ENCODE results near the gene CTTNBP2. TPM values are rescaled to one million over a fixed set of nuclear protein-coding genes. Genes with fewer than 3 reads are reported as not detected.

The CTTNBP2 gene
- total RNA-seq, 4 donors from 2014 or later, result 13.8 to 19.4 (median 17.6) TPM

GRCh38 chr7:117894037-117894436 is 20.8 kb upstream of the CTTNBP2 start:
- no peaks in the 10 kb centered on the region for H3K9me3 ChIP-seq
- no peak overlapping the region for H3K4me3 ChIP-seq (replicated peaks in 1 of 3)
- DNase-seq, result no peak
- intact Hi-C loops (cut with DNase I), result no loop called here
- no peak overlapping the region for H3K27ac ChIP-seq
- no peaks in the 10 kb centered on the region for H3K27me3 ChIP-seq
- peaks cover 15 to 25% of the 10 kb centered on the region in 2 donors for H3K4me1 ChIP-seq
- WGBS, 2 donors, result 31 to 43% methylated on average over 1 of the region's 1 CpG
- TF ChIP-seq, protein P1, sequence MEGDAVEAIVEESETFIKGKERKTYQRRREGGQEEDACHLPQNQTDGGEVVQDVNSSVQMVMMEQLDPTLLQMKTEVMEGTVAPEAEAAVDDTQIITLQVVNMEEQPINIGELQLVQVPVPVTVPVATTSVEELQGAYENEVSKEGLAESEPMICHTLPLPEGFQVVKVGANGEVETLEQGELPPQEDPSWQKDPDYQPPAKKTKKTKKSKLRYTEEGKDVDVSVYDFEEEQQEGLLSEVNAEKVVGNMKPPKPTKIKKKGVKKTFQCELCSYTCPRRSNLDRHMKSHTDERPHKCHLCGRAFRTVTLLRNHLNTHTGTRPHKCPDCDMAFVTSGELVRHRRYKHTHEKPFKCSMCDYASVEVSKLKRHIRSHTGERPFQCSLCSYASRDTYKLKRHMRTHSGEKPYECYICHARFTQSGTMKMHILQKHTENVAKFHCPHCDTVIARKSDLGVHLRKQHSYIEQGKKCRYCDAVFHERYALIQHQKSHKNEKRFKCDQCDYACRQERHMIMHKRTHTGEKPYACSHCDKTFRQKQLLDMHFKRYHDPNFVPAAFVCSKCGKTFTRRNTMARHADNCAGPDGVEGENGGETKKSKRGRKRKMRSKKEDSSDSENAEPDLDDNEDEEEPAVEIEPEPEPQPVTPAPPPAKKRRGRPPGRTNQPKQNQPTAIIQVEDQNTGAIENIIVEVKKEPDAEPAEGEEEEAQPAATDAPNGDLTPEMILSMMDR (IDR thresholded peaks at IDR 0.05), result no peak
- TF ChIP-seq POLR2A (IDR thresholded peaks at IDR 0.05), result no peak
- H3K36me3 ChIP-seq, result no peaks in the 10 kb centered on the region

- no peak overlapping the region for H3K4me3 ChIP-seq (replicated peaks in 1 of 3)
- intact Hi-C loops (cut with DNase I), result no loop called here
- DNase-seq, result no peak
- no peaks in the 10 kb centered on the region for H3K9me3 ChIP-seq
- H3K36me3 ChIP-seq, result no peaks in the 10 kb centered on the region
- TF ChIP-seq, protein P1 (IDR thresholded peaks at IDR 0.05), result no peak
- TF ChIP-seq POLR2A (IDR thresholded peaks at IDR 0.05), result no peak
- peak overlapping the region in 1 of 3 donors; percentile 64 for H3K27ac ChIP-seq
- 96 to 98% methylated on average over 2 of the region's 2 CpGs for WGBS, 2 donors
- H3K27me3 ChIP-seq, result no peaks in the 10 kb centered on the region
- peaks cover 15 to 25% of the 10 kb centered on the region in 2 donors for H3K4me1 ChIP-seq
Measured at GRCh38 chr7:117892821-117893220, 19.6 kb upstream of the CTTNBP2 start.

DNA sequence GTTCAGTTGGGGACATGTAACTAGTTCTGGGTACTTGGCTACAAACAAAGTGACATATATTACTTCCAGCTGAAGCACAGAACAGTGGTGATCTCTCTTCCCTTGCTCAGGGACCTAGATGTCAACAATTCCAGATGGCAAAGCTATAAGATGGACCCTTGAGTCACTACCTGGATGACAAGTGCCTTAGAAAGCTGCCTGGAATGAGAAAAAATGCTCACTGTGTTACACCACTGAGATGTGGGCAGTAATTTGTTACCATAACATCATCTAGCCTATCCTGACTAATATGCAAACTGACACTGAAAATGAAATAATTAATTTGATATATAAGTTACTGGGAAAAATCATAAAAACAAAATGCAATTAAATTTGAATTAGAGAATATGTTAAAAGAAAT is 16.4 kb upstream of the CTTNBP2 start:
- intact Hi-C loops (cut with DNase I), result no loop called here
- no peaks in the 10 kb centered on the region for H3K27me3 ChIP-seq
- H3K36me3 ChIP-seq, result no peaks in the 10 kb centered on the region
- H3K9me3 ChIP-seq, result no peaks in the 10 kb centered on the region
- H3K4me3 ChIP-seq (replicated peaks in 1 of 3), result no peak overlapping the region
- H3K4me1 ChIP-seq, result peaks cover 13 to 23% of the 10 kb centered on the region in 2 donors
- no peak for DNase-seq
- no peak overlapping the region for H3K27ac ChIP-seq
- no peak for TF ChIP-seq POLR2A (IDR thresholded peaks at IDR 0.05)
- TF ChIP-seq, protein P1 (IDR thresholded peaks at IDR 0.05), result no peak

GRCh38 chr7:117888627-117889026 is 15.4 kb upstream of the CTTNBP2 start:
- DNase-seq, result no peak
- no peaks in the 10 kb centered on the region for H3K36me3 ChIP-seq
- intact Hi-C loops (cut with DNase I), result no loop called here
- WGBS, 2 donors, result 90 to 95% methylated on average over 1 of the region's 1 CpG
- peaks cover 8 to 15% of the 10 kb centered on the region in 2 donors for H3K4me1 ChIP-seq
- TF ChIP-seq POLR2A (IDR thresholded peaks at IDR 0.05), result no peak
- TF ChIP-seq, protein P1 (IDR thresholded peaks at IDR 0.05), result no peak
- no peak overlapping the region for H3K27ac ChIP-seq
- H3K4me3 ChIP-seq (replicated peaks in 1 of 3), result no peak overlapping the region
- no peaks in the 10 kb centered on the region for H3K27me3 ChIP-seq
- no peaks in the 10 kb centered on the region for H3K9me3 ChIP-seq

- TF ChIP-seq, protein P1 (IDR thresholded peaks at IDR 0.05), result no peak
- TF ChIP-seq POLR2A (IDR thresholded peaks at IDR 0.05), result no peak
- WGBS, 2 donors, result 95 to 100% methylated on average over 2 of the region's 2 CpGs
Measured at GRCh38 chr7:117882594-117882993, 9.4 kb upstream of the CTTNBP2 start.

More at GRCh38 chr7:117882594-117882993, 9.4 kb upstream of the CTTNBP2 start:
- H3K9me3 ChIP-seq, result no peaks in the 10 kb centered on the region
- no peaks in the 10 kb centered on the region for H3K27me3 ChIP-seq
- H3K4me3 ChIP-seq (replicated peaks in 1 of 3), result no peak overlapping the region
- H3K4me1 ChIP-seq, result no peaks in the 10 kb centered on the region
- no peaks in the 10 kb centered on the region for H3K36me3 ChIP-seq
- no peak for DNase-seq
- intact Hi-C loops (cut with DNase I), result no loop called here
- H3K27ac ChIP-seq, result no peak overlapping the region

Data from thyroid gland (tissue), 4 donors.